ENCODE measurements around the gene PLIN4. TPM values are rescaled to one million over a fixed set of nuclear protein-coding genes. Genes with fewer than 3 reads are reported as not detected.

PLIN4 gene
- total and polyA plus RNA-seq, 9 of the 15 experiments (the other 6 are each of a cell fraction or from before 2014, with no cell fraction given) = 0.04 to 0.16 (median 0.07) TPM; not detected in 3

DNA sequence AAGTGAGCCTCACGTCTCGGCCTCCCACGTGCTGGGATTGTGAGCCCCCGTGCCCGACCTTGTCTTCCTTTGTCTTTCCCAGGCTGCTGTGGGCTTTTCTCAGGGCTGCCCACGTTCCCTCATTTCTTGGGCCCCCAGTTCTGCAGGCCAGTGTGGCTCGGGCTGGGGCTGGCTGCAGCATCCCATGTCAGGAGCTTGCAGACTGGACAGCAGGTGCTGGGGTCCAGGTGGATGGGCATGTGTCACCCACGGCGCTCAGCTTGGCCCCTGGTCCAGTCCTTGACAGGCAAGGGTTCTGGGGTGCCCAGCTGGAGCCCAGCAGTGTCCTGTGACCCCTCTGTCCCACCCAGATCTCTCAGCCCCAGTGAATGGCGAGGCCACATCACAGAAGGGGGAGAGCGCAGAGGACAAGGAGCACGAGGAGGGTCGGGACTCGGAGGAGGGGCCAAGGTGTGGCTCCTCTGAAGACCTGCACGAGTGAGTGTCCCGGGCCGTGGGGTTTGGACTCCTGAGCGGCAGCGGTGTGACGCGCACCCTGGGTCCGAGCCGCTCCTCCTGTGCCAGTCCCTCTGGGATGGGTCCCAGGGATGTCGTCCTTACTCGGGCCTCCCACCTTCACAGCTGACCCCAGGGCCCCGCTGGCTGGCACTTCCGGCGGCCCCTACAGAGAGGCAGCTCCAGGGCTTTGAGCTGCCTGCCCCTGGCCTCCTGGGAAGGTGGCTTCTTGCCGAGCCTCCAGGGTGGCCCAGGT is 17.3 kb downstream of the PLIN4 start:
- in situ Hi-C loops (cut with MboI) (no loop called here), intact Hi-C loops (cut with micrococcal nuclease) (no loop called here)
- Histone ChIP-seq H3K27me3 (ENCODE audit: control insufficient read depth in 2 of 2, insufficient read depth in 2 of 2, low read length in 2 of 2) (no peaks in the 10 kb centered on the region), H3K36me3 (ENCODE audit: control insufficient read depth, insufficient read depth, low read length) (peaks cover 42% of the 10 kb centered on the region; the same call in 1 of the 3 replicates), H3K79me2 (ENCODE audit: control insufficient read depth, insufficient read depth, low read length) (no peaks in the 10 kb centered on the region), H3K4me1 (replicated peaks in 1 of 2; ENCODE audit: control insufficient read depth in 2 of 2, insufficient read depth in 2 of 2, low read length in 2 of 2) (peaks cover 0 to 47% of the 10 kb centered on the region in 2 experiments; a peak in 2 of 5 replicates), H2AFZ (ENCODE audit: low read depth, low read length) (no peak overlapping the region), H3K4me2 (ENCODE audit: insufficient read depth, low read length) (no peak overlapping the region), H4K20me1 (replicated peaks; ENCODE audit: control insufficient read depth, insufficient read depth, low read length) (no peaks in the 10 kb centered on the region), H3K9me1 (ENCODE audit: control insufficient read depth, insufficient read depth, low read length) (no peaks in the 10 kb centered on the region), H3K9ac (ENCODE audit: insufficient read depth in 1 of 2, low read depth in 2 of 2, low read length in 2 of 2) (peak overlapping the region in 1 of 2 experiments; percentile 20; a peak in 1 of 4 replicates), H3K9me3 (replicated peaks; ENCODE audit: control insufficient read depth, insufficient read depth, low read depth, low read length) (no peaks in the 10 kb centered on the region), H3K4me3 (no peak overlapping the region), H3K27ac (ENCODE audit: extremely low read depth, low read depth, low read length) (no peak overlapping the region)
- ATAC-seq (no peak), DNase-seq (ENCODE audit: extremely low read depth in 1 of 4, low spot score in 3 of 4) (no peak), FAIRE-seq (no peak)
- ChIA-PET POLR2A (no interaction called here), CTCF (ENCODE audit: low intra/inter-chr PET ratio) (no interaction called here)
- TF ChIP-seq POLR2G (IDR thresholded peaks at IDR 0.05; ENCODE audit: low read depth, low read length) = peak; percentile 29; the same call in 1 of the 2 replicates
- no peak for TF ChIP-seq TCF3 (CRISPR knock-in tag; IDR thresholded peaks at IDR 0.05)
- no TSS peak for BruUV-seq (replicated peaks)
- 89% methylated on average over 19 of the region's 29 CpGs for WGBS (ENCODE audit: insufficient coverage, low coverage, missing lambda C conversion rate)

- POLR2A ChIA-PET = interaction anchor here (0.7 kb wide), 1 partner anchor 97 kb away, joined by 3 read pairs; the partner anchor contains the start of gene CHAF1A
- 94% methylated on average over 11 of the region's 15 CpGs for WGBS (ENCODE audit: insufficient coverage, low coverage, missing lambda C conversion rate)
- H3K27ac ChIP-seq (ENCODE audit: extremely low read depth, low read depth, low read length) = no peak overlapping the region
- H3K9me1 ChIP-seq (ENCODE audit: control insufficient read depth, insufficient read depth, low read length) = no peaks in the 10 kb centered on the region
- H3K4me2 ChIP-seq (ENCODE audit: insufficient read depth, low read length) = no peak overlapping the region
- no peak for FAIRE-seq
- H3K27me3 ChIP-seq (ENCODE audit: control insufficient read depth in 2 of 2, insufficient read depth in 2 of 2, low read length in 2 of 2) = no peaks in the 10 kb centered on the region
- no peak for ATAC-seq
- H3K36me3 ChIP-seq (ENCODE audit: control insufficient read depth, insufficient read depth, low read length) = peaks cover 45% of the 10 kb centered on the region; the same call in 1 of the 3 replicates
- no peak for DNase-seq (ENCODE audit: extremely low read depth in 1 of 4, low spot score in 3 of 4)
- in situ Hi-C loops (cut with MboI) (no loop called here), intact Hi-C loops (cut with micrococcal nuclease) (no loop called here)
- no peaks in the 10 kb centered on the region for H3K79me2 ChIP-seq (ENCODE audit: control insufficient read depth, insufficient read depth, low read length)
- BruUV-seq (replicated peaks) = no TSS peak
- H3K4me1 ChIP-seq (replicated peaks in 1 of 2; ENCODE audit: control insufficient read depth in 2 of 2, insufficient read depth in 2 of 2, low read length in 2 of 2) = peaks cover 0 to 37% of the 10 kb centered on the region in 2 experiments; a peak in 2 of 5 replicates
- H2AFZ ChIP-seq (ENCODE audit: low read depth, low read length) = no peak overlapping the region
- CTCF ChIA-PET (ENCODE audit: low intra/inter-chr PET ratio) = no interaction called here
- H3K9me3 ChIP-seq (replicated peaks; ENCODE audit: control insufficient read depth, insufficient read depth, low read depth, low read length) = no peaks in the 10 kb centered on the region
- H4K20me1 ChIP-seq (replicated peaks; ENCODE audit: control insufficient read depth, insufficient read depth, low read length) = no peaks in the 10 kb centered on the region
- no peak overlapping the region for H3K4me3 ChIP-seq
- H3K9ac ChIP-seq (ENCODE audit: insufficient read depth in 1 of 2, low read depth in 2 of 2, low read length in 2 of 2) = no peak overlapping the region
- TF ChIP-seq TAF9B (IDR thresholded peaks at IDR 0.05; ENCODE audit: partially characterized antibody) (no peak), ZNF146 (CRISPR knock-in tag; IDR thresholded peaks at IDR 0.05; ENCODE audit: unreplicated experiment) (no peak), SMARCE1 (IDR thresholded peaks at IDR 0.05) (no peak), CEBPB (tag; IDR thresholded peaks at IDR 0.05) (no peak), GATAD2B (IDR thresholded peaks at IDR 0.05; ENCODE audit: borderline replicate concordance) (no peak), KLF6 (CRISPR knock-in tag; IDR thresholded peaks at IDR 0.05; ENCODE audit: borderline replicate concordance) (no peak), ZNF277 (CRISPR knock-in tag; IDR thresholded peaks at IDR 0.05; ENCODE audit: borderline replicate concordance) (no peak), HNRNPH1 (optimal IDR thresholded peaks at IDR 0.05; ENCODE audit: low read depth, low read length) (no peak), ZNF124 (CRISPR knock-in tag; IDR thresholded peaks at IDR 0.05) (no peak), ZNF143 (CRISPR knock-in tag; IDR thresholded peaks at IDR 0.05) (no peak), RFX7 (CRISPR knock-in tag; IDR thresholded peaks at IDR 0.05) (no peak), CGGBP1 (CRISPR knock-in tag; IDR thresholded peaks at IDR 0.05) (no peak)
Measured at GRCh38 chr19:4499855-4500254, 18.4 kb downstream of the PLIN4 start.

All from K562 (cell line).